K562 (cell line): ENCODE measurements around the gene BRWD1. TPM values are rescaled to one million over a fixed set of nuclear protein-coding genes. Genes with fewer than 3 reads are reported as not detected.

ENCODE experiments used
- ATF3 ChIP-seq, 2 experiments: fragments of 450-650 bp in 1 of 2; sonication (generic) in 1 of 2; formaldehyde crosslinking in 1 of 2; IDR thresholded peaks in 1 of 2; conservative IDR thresholded peaks in 1 of 2; 2 replicates each; pipeline versions ENCODE4 v1.6.1 to v1.8.1; 2016 to 2023; ENCODE audit warnings: mild to moderate bottlenecking in 2 of 2, moderate library complexity in 2 of 2, inconsistent platforms in 1 of 2, missing genetic modification reagents in 1 of 2
- BRD4 ChIP-seq: fragments of 200-600 bp; sonication (generic); IDR thresholded peaks from 2 replicates; pipeline ENCODE4 v1.6.1; 2017; ENCODE audit warnings: inconsistent platforms
- CTBP1 ChIP-seq: fragments of 450-650 bp; IDR thresholded peaks from 2 replicates; pipeline ENCODE4 v1.6.1; 2016; ENCODE audit warnings: borderline replicate concordance
- EP400 ChIP-seq: fragments of 450-650 bp; IDR thresholded peaks from 2 replicates; pipeline ENCODE4 v1.6.1; 2017; ENCODE audit warnings: antibody characterized with exemption, mild to moderate bottlenecking, moderate library complexity
- JUNB ChIP-seq: fragments of 450-650 bp; formaldehyde crosslinking; conservative IDR thresholded peaks from 2 replicates; pipeline ENCODE4 v1.4.0; 2020; ENCODE audit warnings: mild to moderate bottlenecking
- KLF6 ChIP-seq: fragments of 250-450 bp; sonication (Bioruptor Pico); IDR thresholded peaks from 2 replicates; pipeline ENCODE4 v1.4.0; 2020; ENCODE audit warnings: mild to moderate bottlenecking, moderate library complexity, borderline replicate concordance
- TAF9B ChIP-seq: fragments of 450-650 bp; IDR thresholded peaks from 2 replicates; pipeline ENCODE4 v1.6.1; 2018; ENCODE audit warnings: mild to moderate bottlenecking; ENCODE audit not compliant: partially characterized antibody
- ZNF263 ChIP-seq: sonication (generic); formaldehyde crosslinking; IDR thresholded peaks from 2 replicates; pipeline ENCODE4 v1.8.0; 2022; ENCODE audit warnings: mild to moderate bottlenecking, missing genetic modification reagents, borderline replicate concordance
- ZNF318 ChIP-seq, 2 experiments: fragments of 450-650 bp; IDR thresholded peaks; 2 replicates each; pipeline ENCODE4 v1.6.1; 2016; ENCODE audit warnings: mild to moderate bottlenecking in 2 of 2, borderline replicate concordance in 1 of 2, low read depth in 1 of 2, moderate library complexity in 1 of 2
- ZNF551 ChIP-seq: fragments of 250-450 bp; sonication (Bioruptor Pico); IDR thresholded peaks from 2 replicates; pipeline ENCODE4 v1.5.0; 2021; ENCODE audit warnings: mild to moderate bottlenecking, moderate library complexity
- polyA plus RNA-seq, 8 experiments: library from polyadenylated mRNA; depleted of rRNA in 4 of 8; stranded (reverse) in 5 of 8; unstranded in 3 of 8; fragments of >200 nt; fragmentation: Nextera tagmentation in 2 of 8; fragmentation: Illumina TruSeq in 1 of 8; extraction: Ambion mirVana in 2 of 8; extraction: Trizol in 1 of 8; gene quantifications; 2 replicates each; pipeline versions ENCODE4 v1.2.1 to v1.2.3, GENCODE V29; 2011 to 2014; ENCODE audit warnings: inconsistent platforms in 1 of 8, missing spikeins in 1 of 8
- total RNA-seq, 7 experiments: library from RNA; depleted of rRNA in 6 of 7; stranded (reverse); fragments of >200 nt in 6 of 7; fragmentation: Illumina TruSeq in 2 of 7; extraction: Trizol in 2 of 7; gene quantifications; 2 replicates each; pipeline versions ENCODE4 v1.2.1 to v1.2.3, GENCODE V29; 2011 to 2021; ENCODE audit warnings: low replicate concordance in 1 of 7

BRWD1 gene
- total and polyA plus RNA-seq, 9 of the 15 experiments (the other 6 are each of a cell fraction or from before 2014, with no cell fraction given), result 10.1 to 60.2 (median 34.1) TPM

- no peak for TF ChIP-seq EP400
- no peak for TF ChIP-seq TAF9B
- TF ChIP-seq ZNF263 (CRISPR knock-in tag), result no peak
- no peak for TF ChIP-seq ATF3 (IDR thresholded peaks at IDR 0.05)
- no peak for TF ChIP-seq ATF3 (CRISPR knock-in tag; conservative IDR thresholded peaks at IDR 0.05)
- TF ChIP-seq ZNF318 (IDR thresholded peaks at IDR 0.05; ENCODE audit: borderline replicate concordance in 1 of 2, low read depth in 1 of 2), result no peak
- no peak for TF ChIP-seq KLF6 (CRISPR knock-in tag)
- TF ChIP-seq JUNB (CRISPR knock-in tag), result no peak
- no peak for TF ChIP-seq BRD4
- no peak for TF ChIP-seq ZNF551
- TF ChIP-seq CTBP1, result no peak
- TF ChIP-seq, all 486 proteins: peak for 0
Observed at GRCh38 chr21:39216290-39216689, 97.1 kb downstream of the BRWD1 start (continued).
